C4-2B (cell line): ENCODE data around the gene NT5C2.

Experiments
- CTCF ChIP-seq: fragments of 450-650 bp; conservative IDR thresholded peaks from 2 replicates; pipeline ENCODE4 v1.5.1; 2017; ENCODE audit warnings: mild to moderate bottlenecking
- ZFX ChIP-seq: fragments of 450-650 bp; IDR thresholded peaks from 2 replicates; pipeline ENCODE4 v1.6.1; 2017

GRCh38 chr10:103231047-103231551 lies 38.0 kb upstream of the NT5C2 start:
- TF ChIP-seq CTCF, result no peak
- no peak for TF ChIP-seq ZFX
